ENCODE data around the gene TPSB2.

Gene TPSB2

DNA sequence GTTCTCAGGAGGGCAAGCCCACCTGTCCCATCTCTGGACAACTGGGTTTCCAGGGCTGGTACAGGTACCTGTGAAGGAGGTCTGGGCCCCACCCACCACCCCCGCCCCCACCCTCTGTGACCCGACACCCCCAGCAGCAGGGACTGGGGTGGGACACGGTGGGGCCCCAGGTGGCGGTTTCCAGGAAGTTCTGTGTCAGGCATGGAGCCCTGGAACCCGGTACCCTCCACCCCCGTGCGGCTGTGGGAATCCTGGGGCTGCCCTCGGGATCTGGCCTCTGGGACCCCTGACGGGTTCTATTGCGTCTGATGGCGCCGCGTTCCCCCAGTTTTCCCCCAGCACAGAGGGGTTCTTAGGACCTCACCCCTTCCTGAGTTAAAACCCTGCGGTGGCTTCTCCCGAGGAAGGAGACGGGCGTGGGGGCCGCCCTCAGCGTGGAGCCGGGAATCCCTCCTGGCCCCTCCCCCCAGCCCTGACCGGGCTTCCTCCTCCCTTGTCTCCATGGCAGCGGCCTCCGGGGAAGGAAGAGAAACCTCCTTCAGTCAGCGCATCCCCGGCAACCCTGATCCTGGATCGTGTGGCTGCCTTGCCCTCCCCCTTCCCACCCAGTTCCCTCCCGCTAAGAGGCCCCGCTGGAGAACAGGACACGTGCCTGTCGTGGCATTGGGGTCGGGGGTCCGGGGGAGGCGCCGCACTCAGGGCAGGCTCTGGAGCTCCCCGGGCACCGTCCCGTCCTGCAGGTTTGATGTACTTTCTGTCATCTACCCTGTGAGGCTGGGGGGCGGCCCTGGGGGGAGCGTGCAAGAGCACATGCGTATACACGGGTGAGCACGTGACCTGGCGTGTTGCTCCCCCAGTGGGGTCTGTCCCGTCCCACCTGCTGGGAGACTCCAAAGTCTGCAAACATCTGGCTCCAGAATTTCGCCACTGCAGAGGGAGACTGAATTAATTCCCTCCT lies 46.8 kb downstream of the TPSB2 start (continued):
- TF ChIP-seq, protein P1, sequence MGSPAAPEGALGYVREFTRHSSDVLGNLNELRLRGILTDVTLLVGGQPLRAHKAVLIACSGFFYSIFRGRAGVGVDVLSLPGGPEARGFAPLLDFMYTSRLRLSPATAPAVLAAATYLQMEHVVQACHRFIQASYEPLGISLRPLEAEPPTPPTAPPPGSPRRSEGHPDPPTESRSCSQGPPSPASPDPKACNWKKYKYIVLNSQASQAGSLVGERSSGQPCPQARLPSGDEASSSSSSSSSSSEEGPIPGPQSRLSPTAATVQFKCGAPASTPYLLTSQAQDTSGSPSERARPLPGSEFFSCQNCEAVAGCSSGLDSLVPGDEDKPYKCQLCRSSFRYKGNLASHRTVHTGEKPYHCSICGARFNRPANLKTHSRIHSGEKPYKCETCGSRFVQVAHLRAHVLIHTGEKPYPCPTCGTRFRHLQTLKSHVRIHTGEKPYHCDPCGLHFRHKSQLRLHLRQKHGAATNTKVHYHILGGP (tag by site-specific recombination; IDR thresholded peaks at IDR 0.05), result no peak
- TF ChIP-seq ZNF112 (tag by site-specific recombination; IDR thresholded peaks at IDR 0.05), result no peak
- TF ChIP-seq ZNF449 (tag by site-specific recombination; IDR thresholded peaks at IDR 0.05), result no peak
- no peak for TF ChIP-seq ZBTB44 (tag by site-specific recombination; IDR thresholded peaks at IDR 0.05)
- TF ChIP-seq ZNF473 (tag by site-specific recombination; IDR thresholded peaks at IDR 0.05), result no peak
- TF ChIP-seq ZNF24 (tag by site-specific recombination; IDR thresholded peaks at IDR 0.05), result no peak
- no peak for TF ChIP-seq ZNF513 (tag by site-specific recombination; IDR thresholded peaks at IDR 0.05)
- TF ChIP-seq, protein P2, sequence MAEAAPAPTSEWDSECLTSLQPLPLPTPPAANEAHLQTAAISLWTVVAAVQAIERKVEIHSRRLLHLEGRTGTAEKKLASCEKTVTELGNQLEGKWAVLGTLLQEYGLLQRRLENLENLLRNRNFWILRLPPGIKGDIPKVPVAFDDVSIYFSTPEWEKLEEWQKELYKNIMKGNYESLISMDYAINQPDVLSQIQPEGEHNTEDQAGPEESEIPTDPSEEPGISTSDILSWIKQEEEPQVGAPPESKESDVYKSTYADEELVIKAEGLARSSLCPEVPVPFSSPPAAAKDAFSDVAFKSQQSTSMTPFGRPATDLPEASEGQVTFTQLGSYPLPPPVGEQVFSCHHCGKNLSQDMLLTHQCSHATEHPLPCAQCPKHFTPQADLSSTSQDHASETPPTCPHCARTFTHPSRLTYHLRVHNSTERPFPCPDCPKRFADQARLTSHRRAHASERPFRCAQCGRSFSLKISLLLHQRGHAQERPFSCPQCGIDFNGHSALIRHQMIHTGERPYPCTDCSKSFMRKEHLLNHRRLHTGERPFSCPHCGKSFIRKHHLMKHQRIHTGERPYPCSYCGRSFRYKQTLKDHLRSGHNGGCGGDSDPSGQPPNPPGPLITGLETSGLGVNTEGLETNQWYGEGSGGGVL (tag by site-specific recombination; IDR thresholded peaks at IDR 0.05), result 0 out of 2 replicates have a peak, but pooled peaks have one; percentile 19
- no peak for TF ChIP-seq ZNF654 (tag by site-specific recombination; IDR thresholded peaks at IDR 0.05; ENCODE audit: low read depth)
- TF ChIP-seq ZNF16 (tag by site-specific recombination; IDR thresholded peaks at IDR 0.05; ENCODE audit: low read depth), result no peak
- no peak for TF ChIP-seq ZNF610 (tag by site-specific recombination; IDR thresholded peaks at IDR 0.05; ENCODE audit: borderline replicate concordance)
- no peak for TF ChIP-seq ZNF660 (tag by site-specific recombination; IDR thresholded peaks at IDR 0.05)
- peak; percentile 68 for TF ChIP-seq ZFHX2 (tag by site-specific recombination; conservative IDR thresholded peaks at IDR 0.05)
- no peak for TF ChIP-seq ZNF366 (tag by site-specific recombination; conservative IDR thresholded peaks at IDR 0.05)
- TF ChIP-seq GLI4 (tag by site-specific recombination; IDR thresholded peaks at IDR 0.05), result no peak
- no peak for TF ChIP-seq ZNF174 (tag by site-specific recombination; IDR thresholded peaks at IDR 0.05)
- TF ChIP-seq, protein P3, sequence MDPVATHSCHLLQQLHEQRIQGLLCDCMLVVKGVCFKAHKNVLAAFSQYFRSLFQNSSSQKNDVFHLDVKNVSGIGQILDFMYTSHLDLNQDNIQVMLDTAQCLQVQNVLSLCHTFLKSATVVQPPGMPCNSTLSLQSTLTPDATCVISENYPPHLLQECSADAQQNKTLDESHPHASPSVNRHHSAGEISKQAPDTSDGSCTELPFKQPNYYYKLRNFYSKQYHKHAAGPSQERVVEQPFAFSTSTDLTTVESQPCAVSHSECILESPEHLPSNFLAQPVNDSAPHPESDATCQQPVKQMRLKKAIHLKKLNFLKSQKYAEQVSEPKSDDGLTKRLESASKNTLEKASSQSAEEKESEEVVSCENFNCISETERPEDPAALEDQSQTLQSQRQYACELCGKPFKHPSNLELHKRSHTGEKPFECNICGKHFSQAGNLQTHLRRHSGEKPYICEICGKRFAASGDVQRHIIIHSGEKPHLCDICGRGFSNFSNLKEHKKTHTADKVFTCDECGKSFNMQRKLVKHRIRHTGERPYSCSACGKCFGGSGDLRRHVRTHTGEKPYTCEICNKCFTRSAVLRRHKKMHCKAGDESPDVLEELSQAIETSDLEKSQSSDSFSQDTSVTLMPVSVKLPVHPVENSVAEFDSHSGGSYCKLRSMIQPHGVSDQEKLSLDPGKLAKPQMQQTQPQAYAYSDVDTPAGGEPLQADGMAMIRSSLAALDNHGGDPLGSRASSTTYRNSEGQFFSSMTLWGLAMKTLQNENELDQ (tag by site-specific recombination; IDR thresholded peaks at IDR 0.05; ENCODE audit: low read depth), result no peak
- peak; percentile 52; the same call in 1 of the 2 replicates for TF ChIP-seq KLF17 (tag by site-specific recombination; IDR thresholded peaks at IDR 0.05)
- peak; percentile 60 for TF ChIP-seq ZIC2 (tag by site-specific recombination; IDR thresholded peaks at IDR 0.05)
- TF ChIP-seq ZNF555 (tag by site-specific recombination; conservative IDR thresholded peaks at IDR 0.05), result no peak
- TF ChIP-seq ZXDB (tag by site-specific recombination; IDR thresholded peaks at IDR 0.05), result no peak
- no peak for TF ChIP-seq TRIM28 (IDR thresholded peaks at IDR 0.05; ENCODE audit: borderline replicate concordance, low read length)
- peak; percentile 18; the same call in 1 of the 2 replicates for TF ChIP-seq ZBTB17 (tag by site-specific recombination; IDR thresholded peaks at IDR 0.05)
- TF ChIP-seq, protein P4, sequence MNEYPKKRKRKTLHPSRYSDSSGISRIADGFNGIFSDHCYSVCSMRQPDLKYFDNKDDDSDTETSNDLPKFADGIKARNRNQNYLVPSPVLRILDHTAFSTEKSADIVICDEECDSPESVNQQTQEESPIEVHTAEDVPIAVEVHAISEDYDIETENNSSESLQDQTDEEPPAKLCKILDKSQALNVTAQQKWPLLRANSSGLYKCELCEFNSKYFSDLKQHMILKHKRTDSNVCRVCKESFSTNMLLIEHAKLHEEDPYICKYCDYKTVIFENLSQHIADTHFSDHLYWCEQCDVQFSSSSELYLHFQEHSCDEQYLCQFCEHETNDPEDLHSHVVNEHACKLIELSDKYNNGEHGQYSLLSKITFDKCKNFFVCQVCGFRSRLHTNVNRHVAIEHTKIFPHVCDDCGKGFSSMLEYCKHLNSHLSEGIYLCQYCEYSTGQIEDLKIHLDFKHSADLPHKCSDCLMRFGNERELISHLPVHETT (tag by site-specific recombination; IDR thresholded peaks at IDR 0.05), result no peak
- TF ChIP-seq SP2 (tag by site-specific recombination; IDR thresholded peaks at IDR 0.05), result peak; percentile 44
